Measurements from ENCODE around the gene ELMO1. TPM values are rescaled to one million over a fixed set of nuclear protein-coding genes. Genes with fewer than 3 reads are reported as not detected.

ELMO1 gene
- total RNA-seq, 6 donors from 2014 or later: 51.4 to 204 (median 73.7) TPM

GRCh38 chr7:36855330-36855729 lies 593.3 kb downstream of the ELMO1 start:
- WGBS, 2 donors: 95 to 97% methylated on average over 15 of the region's 15 CpGs
- TF ChIP-seq, protein P1, sequence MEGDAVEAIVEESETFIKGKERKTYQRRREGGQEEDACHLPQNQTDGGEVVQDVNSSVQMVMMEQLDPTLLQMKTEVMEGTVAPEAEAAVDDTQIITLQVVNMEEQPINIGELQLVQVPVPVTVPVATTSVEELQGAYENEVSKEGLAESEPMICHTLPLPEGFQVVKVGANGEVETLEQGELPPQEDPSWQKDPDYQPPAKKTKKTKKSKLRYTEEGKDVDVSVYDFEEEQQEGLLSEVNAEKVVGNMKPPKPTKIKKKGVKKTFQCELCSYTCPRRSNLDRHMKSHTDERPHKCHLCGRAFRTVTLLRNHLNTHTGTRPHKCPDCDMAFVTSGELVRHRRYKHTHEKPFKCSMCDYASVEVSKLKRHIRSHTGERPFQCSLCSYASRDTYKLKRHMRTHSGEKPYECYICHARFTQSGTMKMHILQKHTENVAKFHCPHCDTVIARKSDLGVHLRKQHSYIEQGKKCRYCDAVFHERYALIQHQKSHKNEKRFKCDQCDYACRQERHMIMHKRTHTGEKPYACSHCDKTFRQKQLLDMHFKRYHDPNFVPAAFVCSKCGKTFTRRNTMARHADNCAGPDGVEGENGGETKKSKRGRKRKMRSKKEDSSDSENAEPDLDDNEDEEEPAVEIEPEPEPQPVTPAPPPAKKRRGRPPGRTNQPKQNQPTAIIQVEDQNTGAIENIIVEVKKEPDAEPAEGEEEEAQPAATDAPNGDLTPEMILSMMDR (IDR thresholded peaks at IDR 0.05): no peak
- TF ChIP-seq POLR2AphosphoS5 (IDR thresholded peaks at IDR 0.05): no peak

DNA sequence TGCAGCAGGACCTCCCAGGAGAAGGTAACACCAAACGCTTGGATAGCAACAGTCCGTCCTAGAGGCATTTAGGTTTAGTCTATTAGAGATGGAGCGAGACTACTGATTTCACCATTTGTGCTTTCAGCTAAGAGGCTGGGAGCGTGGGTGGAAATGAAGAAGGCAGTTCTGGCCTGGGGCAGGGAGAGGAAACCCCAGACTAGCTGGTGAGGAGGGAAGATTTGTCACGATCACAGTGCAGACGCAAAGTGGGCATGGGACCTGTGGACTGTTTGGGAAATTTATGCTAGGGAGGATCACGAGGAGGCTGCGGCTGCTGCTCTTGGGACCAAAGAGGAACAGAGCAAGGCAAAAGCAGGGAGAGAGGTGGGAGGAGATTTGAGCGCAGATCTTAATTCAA lies 594.0 kb downstream of the ELMO1 start:
- TF ChIP-seq POLR2AphosphoS5 (IDR thresholded peaks at IDR 0.05) (no peak), POLR2A (IDR thresholded peaks at IDR 0.05) (no peak), EP300 (IDR thresholded peaks at IDR 0.05) (no peak)
- TF ChIP-seq, protein P1 (IDR thresholded peaks at IDR 0.05): no peak
- H3K4me3 ChIP-seq: no peak overlapping the region
- ATAC-seq (ENCODE audit: low FRiP score in 2 of 2) (no peak), DNase-seq (no peak)
- no peaks in the 10 kb centered on the region for H3K27me3 ChIP-seq
- H3K4me1 ChIP-seq: no peaks in the 10 kb centered on the region
- 94 to 98% methylated on average over 9 of the region's 9 CpGs for WGBS, 2 donors
- H3K27ac ChIP-seq: no peak overlapping the region
- peaks cover 2 to 39% (median 10%) of the 10 kb centered on the region in 4 donors for H3K36me3 ChIP-seq
- H3K9me3 ChIP-seq: no peaks in the 10 kb centered on the region

More at GRCh38 chr7:36855330-36855729, 593.3 kb downstream of the ELMO1 start:
- Histone ChIP-seq H3K9me3 (no peaks in the 10 kb centered on the region), H3K4me1 (no peaks in the 10 kb centered on the region), H3K4me3 (no peak overlapping the region), H3K27ac (no peak overlapping the region), H3K36me3 (peaks cover 2 to 39% (median 10%) of the 10 kb centered on the region in 4 donors), H3K27me3 (no peaks in the 10 kb centered on the region)
- DNase-seq: no peak
- ATAC-seq (ENCODE audit: low FRiP score in 2 of 2): no peak

- WGBS, 2 donors: 73 to 88% methylated on average over 1 of the region's 1 CpG
- H3K27ac ChIP-seq: no peak overlapping the region
Measured at GRCh38 chr7:36852931-36853330, 595.7 kb downstream of the ELMO1 start.

DNA sequence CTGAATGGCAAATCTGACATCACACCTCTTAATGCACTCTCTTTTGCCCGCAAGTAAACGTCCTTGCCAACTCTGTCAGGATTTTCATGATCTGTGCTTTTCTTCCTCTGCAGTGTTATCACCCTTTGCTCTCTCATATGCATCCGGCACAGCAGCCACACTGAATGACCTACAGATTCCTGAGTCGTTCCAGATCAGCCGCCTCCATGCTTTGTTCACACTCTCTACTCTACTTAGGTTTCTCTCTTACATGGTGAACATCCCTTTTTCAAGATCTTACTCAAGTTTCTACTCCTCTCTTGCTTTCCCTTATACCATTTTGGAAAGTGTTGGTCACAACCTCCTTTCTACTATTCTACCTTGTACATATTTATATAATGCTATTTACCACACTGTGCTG lies 596.6 kb downstream of the ELMO1 start:
- ATAC-seq (ENCODE audit: low FRiP score in 2 of 2) (no peak), DNase-seq (no peak)
- no peak overlapping the region for H3K4me3 ChIP-seq
- H3K27me3 ChIP-seq: no peaks in the 10 kb centered on the region
- peaks cover 0 to 16% (median 4%) of the 10 kb centered on the region in 4 donors for H3K9me3 ChIP-seq
- WGBS, 2 donors: 38 to 54% methylated on average over 5 of the region's 5 CpGs
- no peak overlapping the region for H3K27ac ChIP-seq
- TF ChIP-seq POLR2AphosphoS5 (IDR thresholded peaks at IDR 0.05) (no peak), EP300 (IDR thresholded peaks at IDR 0.05) (no peak), POLR2A (IDR thresholded peaks at IDR 0.05) (no peak)
- TF ChIP-seq, protein P1 (IDR thresholded peaks at IDR 0.05): no peak
- no peaks in the 10 kb centered on the region for H3K4me1 ChIP-seq
- H3K36me3 ChIP-seq: peaks cover 2 to 32% (median 10%) of the 10 kb centered on the region in 4 donors

More at GRCh38 chr7:36852931-36853330, 595.7 kb downstream of the ELMO1 start:
- TF ChIP-seq EP300 (IDR thresholded peaks at IDR 0.05): no peak
- no peak for TF ChIP-seq POLR2A (IDR thresholded peaks at IDR 0.05)
- no peak for TF ChIP-seq POLR2AphosphoS5 (IDR thresholded peaks at IDR 0.05)
- TF ChIP-seq, protein P1 (IDR thresholded peaks at IDR 0.05): no peak
- Histone ChIP-seq H3K4me1 (no peaks in the 10 kb centered on the region), H3K36me3 (peaks cover 2 to 38% (median 10%) of the 10 kb centered on the region in 4 donors), H3K9me3 (peaks cover 0 to 7% (median 1%) of the 10 kb centered on the region in 4 donors), H3K27me3 (no peaks in the 10 kb centered on the region), H3K4me3 (no peak overlapping the region)
- DNase-seq (no peak), ATAC-seq (ENCODE audit: low FRiP score in 2 of 2) (no peak)

DNA sequence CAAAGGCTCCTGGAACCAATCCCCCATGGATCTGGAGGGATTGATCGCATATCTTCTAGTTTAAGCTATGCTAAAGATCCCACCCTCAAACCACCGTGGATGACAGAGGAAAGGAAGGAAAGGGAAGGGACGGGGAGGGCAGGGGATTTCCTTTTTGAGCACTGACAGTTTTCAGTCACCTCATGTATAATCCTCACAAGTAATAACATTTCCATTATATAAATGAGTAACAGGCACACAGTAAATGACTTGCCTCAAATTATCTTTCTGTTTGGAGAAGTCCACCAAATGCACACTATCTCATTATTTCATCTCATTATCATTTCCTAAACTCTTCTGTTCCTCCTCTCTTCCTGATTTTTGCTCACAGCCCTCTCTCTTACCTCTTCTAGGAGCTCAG lies 597.3 kb downstream of the ELMO1 start:
- 48 to 54% methylated on average over 3 of the region's 3 CpGs for WGBS, 2 donors
- no peaks in the 10 kb centered on the region for H3K27me3 ChIP-seq
- H3K27ac ChIP-seq: no peak overlapping the region
- peaks cover 2 to 27% (median 10%) of the 10 kb centered on the region in 4 donors for H3K36me3 ChIP-seq
- H3K9me3 ChIP-seq: peaks cover 0 to 16% (median 4%) of the 10 kb centered on the region in 4 donors
- DNase-seq: no peak
- H3K4me3 ChIP-seq: no peak overlapping the region
- ATAC-seq (ENCODE audit: low FRiP score in 2 of 2): no peak
- TF ChIP-seq POLR2AphosphoS5 (IDR thresholded peaks at IDR 0.05) (no peak), POLR2A (IDR thresholded peaks at IDR 0.05) (no peak)
- no peaks in the 10 kb centered on the region for H3K4me1 ChIP-seq
